Liver (tissue), 9 donors: Measurements from ENCODE around the gene RAB3GAP1. TPM values are rescaled to one million over a fixed set of nuclear protein-coding genes. Genes with fewer than 3 reads are reported as not detected.

Source experiments
- DNase-seq: peaks from one replicate; pipeline ENCODE4 v3.0.0-alpha.2; 2017; ENCODE audit warnings: low spot score
- H3K27ac ChIP-seq, 2 donors: one replicate each; pipeline ENCODE4 v1.7.0; 2013; ENCODE audit warnings: inconsistent platforms in 2 of 2, low read length in 2 of 2, control low read depth in 1 of 2, low read depth in 1 of 2, mild to moderate bottlenecking in 1 of 2
- H3K27me3 ChIP-seq, 4 donors: one replicate each; pipeline versions ENCODE4 v1.6.1 to v1.7.0; 2013; ENCODE audit warnings: low read length in 3 of 4, inconsistent platforms in 1 of 4, mild to moderate bottlenecking in 1 of 4, moderate library complexity in 1 of 4; ENCODE audit not compliant: control insufficient read depth in 4 of 4, insufficient read depth in 4 of 4
- H3K36me3 ChIP-seq, 4 donors: one replicate each; pipeline versions ENCODE4 v1.6.1 to v1.7.0; 2013; ENCODE audit warnings: low read length in 3 of 4, mild to moderate bottlenecking in 3 of 4, low read depth in 1 of 4, moderate library complexity in 1 of 4; ENCODE audit not compliant: control insufficient read depth in 4 of 4, insufficient read depth in 3 of 4
- H3K4me1 ChIP-seq, 4 donors: one replicate each; pipeline versions ENCODE4 v1.6.1 to v1.7.0; 2013; ENCODE audit warnings: low read length in 3 of 4, mild to moderate bottlenecking in 3 of 4, moderate library complexity in 1 of 4; ENCODE audit not compliant: control insufficient read depth in 4 of 4, insufficient read depth in 4 of 4
- H3K4me3 ChIP-seq, 3 donors: one replicate each; pipeline versions ENCODE4 v1.6.1 to v1.7.0; 2013; ENCODE audit warnings: low read length in 3 of 3, control low read depth in 1 of 3, low read depth in 1 of 3, mild to moderate bottlenecking in 1 of 3
- H3K9ac ChIP-seq, 2 donors: one replicate each; pipeline ENCODE4 v1.7.0; 2013; ENCODE audit warnings: low read length in 2 of 2, mild to moderate bottlenecking in 2 of 2, moderate library complexity in 2 of 2, control low read depth in 1 of 2, low read depth in 1 of 2
- H3K9me3 ChIP-seq, 4 donors: one replicate each; pipeline versions ENCODE4 v1.6.1 to v1.7.0; 2013; ENCODE audit warnings: low read length in 3 of 4; ENCODE audit not compliant: control insufficient read depth in 4 of 4
- ATF3 ChIP-seq: IDR thresholded peaks from 2 replicates; pipeline ENCODE4 v1.6.1; 2016; ENCODE audit warnings: antibody characterized with exemption
- CTCF ChIP-seq: fragments of 150-350 bp; IDR thresholded peaks from 2 replicates; pipeline ENCODE4 v1.5.1; 2017; ENCODE audit warnings: improper control_type of control experiment, low read depth, low read length; ENCODE audit not compliant: missing input control
- FOXA1 ChIP-seq: IDR thresholded peaks from 2 replicates; pipeline ENCODE4 v1.6.1; 2016; ENCODE audit warnings: antibody characterized with exemption
- FOXA2 ChIP-seq: IDR thresholded peaks from 2 replicates; pipeline ENCODE4 v1.6.1; 2016; ENCODE audit warnings: antibody characterized with exemption
- GABPA ChIP-seq, 2 donors: IDR thresholded peaks in 1 of 2; conservative IDR thresholded peaks in 1 of 2; 2 replicates each; pipeline ENCODE4 v1.6.1; 2016; ENCODE audit warnings: antibody characterized with exemption in 2 of 2, mild to moderate bottlenecking in 1 of 2, moderate library complexity in 1 of 2
- HNF4A ChIP-seq, 2 donors: conservative IDR thresholded peaks; 2 replicates each; pipeline ENCODE4 v1.6.1; 2016; ENCODE audit warnings: antibody characterized with exemption in 2 of 2, mild to moderate bottlenecking in 2 of 2
- HNF4G ChIP-seq: IDR thresholded peaks from 2 replicates; pipeline ENCODE4 v1.6.1; 2016; ENCODE audit warnings: antibody characterized with exemption
- JUND ChIP-seq, 2 donors: IDR thresholded peaks; 2 replicates each; pipeline ENCODE4 v1.6.1; 2016; ENCODE audit warnings: antibody characterized with exemption in 2 of 2
- RXRA ChIP-seq, 2 donors: IDR thresholded peaks; 2 replicates each; pipeline ENCODE4 v1.6.1; 2017 to 2018; ENCODE audit warnings: antibody characterized with exemption in 2 of 2, mild to moderate bottlenecking in 1 of 2
- SP1 ChIP-seq: IDR thresholded peaks from 2 replicates; pipeline ENCODE4 v1.6.1; 2018; ENCODE audit warnings: antibody characterized with exemption, mild to moderate bottlenecking
- TAF1 ChIP-seq: conservative IDR thresholded peaks from 2 replicates; pipeline ENCODE4 v1.6.1; 2016; ENCODE audit warnings: antibody characterized with exemption, mild to moderate bottlenecking
- YY1 ChIP-seq: IDR thresholded peaks from 2 replicates; pipeline ENCODE4 v1.6.1; 2016; ENCODE audit warnings: antibody characterized with exemption, mild to moderate bottlenecking
- ZBTB33 ChIP-seq: IDR thresholded peaks from 2 replicates; pipeline ENCODE4 v1.6.1; 2016; ENCODE audit warnings: antibody characterized with exemption
- WGBS: extraction: QIAGEN DNeasy Blood & Tissue Kit; methylation state at CpG from one replicate; pipeline ENCODE4 v1.1.7; 2013; 5-methylcytosine and 5-hydroxymethylcytosine counted together
- polyA plus RNA-seq, 2 donors: library from polyadenylated mRNA; stranded (reverse) in 1 of 2; unstranded in 1 of 2; fragments of 200-250 nt in 1 of 2; fragments of >200 nt in 1 of 2; fragmentation: Nextera tagmentation in 1 of 2; extraction: Ambion mirVana in 1 of 2; gene quantifications; one replicate each; pipeline versions ENCODE4 v1.2.1 to v1.2.3, GENCODE V29; 2013 to 2015
- total RNA-seq, 2 donors: library from RNA; depleted of rRNA; stranded (reverse); fragments of >200 nt; gene quantifications; one replicate each; pipeline ENCODE4 v1.2.3, GENCODE V29; 2014
- donor health status: healthy.
- donor health status: healthy.
- donor health status: healthy.
- donor health status: healthy.
- donor health status: healthy.

Gene RAB3GAP1
- total and polyA plus RNA-seq, 4 donors = 8.8 to 30.0 (median 15.1) TPM

GRCh38 chr2:135095591-135095990 is 43.5 kb downstream of the RAB3GAP1 start (continued):
- TF ChIP-seq GABPA (IDR thresholded peaks at IDR 0.05 in 1 of 2, conservative IDR thresholded peaks at IDR 0.05 in 1 of 2) = no peak

GRCh38 chr2:135096665-135097446 is 44.8 kb downstream of the RAB3GAP1 start:
- DNase-seq = no peak
- Histone ChIP-seq H3K27ac (no peak overlapping the region), H3K4me1 (peaks cover 0 to 6% (median 4%) of the 10 kb centered on the region in 4 donors), H3K9ac (no peak overlapping the region), H3K9me3 (no peaks in the 10 kb centered on the region), H3K36me3 (peaks cover 2 to 14% (median 9%) of the 10 kb centered on the region in 4 donors), H3K4me3 (no peak overlapping the region), H3K27me3 (no peaks in the 10 kb centered on the region)
- WGBS = 87% methylated on average over 4 of the region's 4 CpGs
- TF ChIP-seq JUND (IDR thresholded peaks at IDR 0.05) (no peak), HNF4A (conservative IDR thresholded peaks at IDR 0.05) (no peak), TAF1 (no peak), CTCF (no peak), ZBTB33 (no peak), GABPA (IDR thresholded peaks at IDR 0.05 in 1 of 2, conservative IDR thresholded peaks at IDR 0.05 in 1 of 2) (no peak), YY1 (no peak), FOXA1 (no peak), ATF3 (no peak)

GRCh38 chr2:135097532-135098231 is 45.6 kb downstream of the RAB3GAP1 start:
- Histone ChIP-seq H3K9me3 (no peaks in the 10 kb centered on the region), H3K27me3 (no peaks in the 10 kb centered on the region), H3K4me1 (peaks cover 0 to 4% (median under 1%) of the 10 kb centered on the region in 4 donors), H3K4me3 (no peak overlapping the region), H3K9ac (no peak overlapping the region), H3K27ac (no peak overlapping the region), H3K36me3 (peaks cover 2 to 14% (median 9%) of the 10 kb centered on the region in 4 donors)
- no peak for DNase-seq
- TF ChIP-seq HNF4G (no peak), FOXA2 (no peak), FOXA1 (no peak), RXRA (IDR thresholded peaks at IDR 0.05) (no peak), ATF3 (no peak), SP1 (no peak)
- 99% methylated on average over 2 of the region's 2 CpGs for WGBS
